Measurements from ENCODE around the gene TTC24.

Gene TTC24

GRCh38 chr1:156579472-156579871, at the start of gene TTC24:
TTC24 (plus strand) TSS chr1:156579723; CDS start chr1:156581365, 1,642 bp downstream.
- TF ChIP-seq, protein P1, sequence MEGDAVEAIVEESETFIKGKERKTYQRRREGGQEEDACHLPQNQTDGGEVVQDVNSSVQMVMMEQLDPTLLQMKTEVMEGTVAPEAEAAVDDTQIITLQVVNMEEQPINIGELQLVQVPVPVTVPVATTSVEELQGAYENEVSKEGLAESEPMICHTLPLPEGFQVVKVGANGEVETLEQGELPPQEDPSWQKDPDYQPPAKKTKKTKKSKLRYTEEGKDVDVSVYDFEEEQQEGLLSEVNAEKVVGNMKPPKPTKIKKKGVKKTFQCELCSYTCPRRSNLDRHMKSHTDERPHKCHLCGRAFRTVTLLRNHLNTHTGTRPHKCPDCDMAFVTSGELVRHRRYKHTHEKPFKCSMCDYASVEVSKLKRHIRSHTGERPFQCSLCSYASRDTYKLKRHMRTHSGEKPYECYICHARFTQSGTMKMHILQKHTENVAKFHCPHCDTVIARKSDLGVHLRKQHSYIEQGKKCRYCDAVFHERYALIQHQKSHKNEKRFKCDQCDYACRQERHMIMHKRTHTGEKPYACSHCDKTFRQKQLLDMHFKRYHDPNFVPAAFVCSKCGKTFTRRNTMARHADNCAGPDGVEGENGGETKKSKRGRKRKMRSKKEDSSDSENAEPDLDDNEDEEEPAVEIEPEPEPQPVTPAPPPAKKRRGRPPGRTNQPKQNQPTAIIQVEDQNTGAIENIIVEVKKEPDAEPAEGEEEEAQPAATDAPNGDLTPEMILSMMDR (IDR thresholded peaks at IDR 0.05; ENCODE audit: insufficient read depth, low read depth, low read length, missing control alignments), result no peak
- DNase-seq (ENCODE audit: low read depth), result no peak
- H3K4me3 ChIP-seq (ENCODE audit: low read depth, low read length), result no peak within 1 kb of the TSS

GRCh38 chr1:156530006-156530405, 49.5 kb upstream of the TTC24 start:
- TF ChIP-seq, protein P1 (IDR thresholded peaks at IDR 0.05; ENCODE audit: insufficient read depth, low read depth, low read length, missing control alignments), result no peak
- DNase-seq (ENCODE audit: low read depth), result no peak
- no peak overlapping the region for H3K4me3 ChIP-seq (ENCODE audit: low read depth, low read length)

DNA sequence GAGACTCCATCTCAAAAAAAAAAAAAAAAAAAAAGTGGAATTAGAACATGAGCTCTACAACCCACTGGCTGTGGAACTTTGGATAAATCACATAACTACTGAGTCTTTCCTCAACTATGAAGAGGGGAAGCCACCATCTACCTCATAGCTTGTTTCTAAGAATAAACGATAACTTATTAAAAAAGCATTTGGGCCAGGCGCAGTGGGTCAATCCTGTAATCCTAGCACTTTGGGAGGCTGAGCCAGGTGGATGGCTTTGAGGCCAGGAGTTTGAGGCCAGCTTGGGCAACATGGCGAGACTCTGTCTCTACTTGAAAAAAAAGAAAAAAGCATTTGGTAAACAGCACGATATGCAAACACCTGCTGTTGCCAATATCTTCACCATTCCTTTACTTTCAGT, 47.1 kb upstream of the TTC24 start:
- DNase-seq (ENCODE audit: low read depth), result no peak
- TF ChIP-seq, protein P1 (IDR thresholded peaks at IDR 0.05; ENCODE audit: insufficient read depth, low read depth, low read length, missing control alignments), result no peak
- H3K4me3 ChIP-seq (ENCODE audit: low read depth, low read length), result no peak overlapping the region

DNA sequence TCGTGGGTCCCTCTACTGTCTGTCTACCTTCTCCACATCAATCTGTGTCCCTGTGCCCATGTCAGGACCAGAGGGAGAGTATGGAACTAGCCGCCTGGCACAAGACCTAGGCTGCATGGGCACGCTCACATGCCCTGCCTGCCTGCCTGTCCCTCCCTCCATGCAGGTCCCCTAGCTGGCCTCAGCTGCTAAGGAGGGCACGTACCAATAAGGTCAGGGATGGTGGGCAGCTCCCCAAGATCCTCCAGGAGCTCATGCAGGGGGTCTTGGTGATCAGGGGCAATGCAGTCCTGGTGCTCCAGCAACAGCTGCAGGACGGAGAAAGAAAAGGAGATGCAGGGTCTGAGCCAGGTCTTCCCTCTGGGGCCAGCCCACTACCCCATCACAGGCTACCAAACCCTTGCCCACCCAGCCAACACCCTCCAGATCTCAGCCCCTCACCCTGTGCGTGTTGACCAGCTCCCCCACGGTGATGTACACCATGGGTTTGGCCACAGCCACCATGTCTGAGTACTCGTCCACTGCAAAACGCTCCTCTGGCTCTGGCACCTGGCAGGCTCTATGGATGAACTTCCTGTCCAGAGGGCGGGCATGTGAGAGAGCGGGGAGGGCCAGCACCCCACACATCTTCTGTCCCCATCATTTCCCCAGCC, 45.8 kb upstream of the TTC24 start:
- TF ChIP-seq, protein P1 (IDR thresholded peaks at IDR 0.05; ENCODE audit: insufficient read depth, low read depth, low read length, missing control alignments), result no peak
- no peak overlapping the region for H3K4me3 ChIP-seq (ENCODE audit: low read depth, low read length)
- DNase-seq (ENCODE audit: low read depth), result no peak

- no peak for DNase-seq (ENCODE audit: low read depth)
- TF ChIP-seq, protein P1 (IDR thresholded peaks at IDR 0.05; ENCODE audit: insufficient read depth, low read depth, low read length, missing control alignments), result no peak
- no peak overlapping the region for H3K4me3 ChIP-seq (ENCODE audit: low read depth, low read length)
These were observed 45.0 kb upstream of the TTC24 start for GRCh38 chr1:156534424-156535060.

DNA sequence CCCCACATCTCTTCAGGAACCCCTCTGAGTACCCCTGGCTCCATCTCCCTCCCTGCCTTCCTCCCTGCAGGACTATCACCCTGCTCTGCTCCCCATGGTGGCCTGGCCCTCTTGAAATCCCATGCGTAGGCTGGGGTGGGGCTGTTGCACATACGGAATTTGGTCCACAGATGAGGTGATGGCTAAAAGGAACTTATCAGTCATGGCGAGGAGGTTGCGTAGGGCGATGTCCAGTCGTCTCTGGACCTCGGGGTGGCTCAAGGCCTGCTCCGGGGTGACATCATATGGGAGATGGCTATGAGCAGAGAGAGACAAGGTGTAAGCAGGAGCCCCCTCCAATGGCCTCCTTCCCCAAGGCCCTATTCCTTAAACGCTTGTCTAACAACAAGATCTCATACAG, 42.5 kb upstream of the TTC24 start:
- DNase-seq (ENCODE audit: low read depth), result no peak
- TF ChIP-seq, protein P1 (IDR thresholded peaks at IDR 0.05; ENCODE audit: insufficient read depth, low read depth, low read length, missing control alignments), result no peak
- no peak overlapping the region for H3K4me3 ChIP-seq (ENCODE audit: low read depth, low read length)
